MG63 (cell line): Measurements from ENCODE around the gene FOXN4. TPM values are rescaled to one million over a fixed set of nuclear protein-coding genes. Genes with fewer than 3 reads are reported as not detected.

Source experiments
- DNase-seq: peaks from one replicate; pipeline ENCODE4 v3.0.0-alpha.2; 2020
- H3K27me3 ChIP-seq: fragments of 250-450 bp; sonication (Bioruptor Pico); 2 replicates; pipeline ENCODE4 v1.5.1; 2020; ENCODE audit warnings: mild to moderate bottlenecking, moderate library complexity
- H3K36me3 ChIP-seq: fragments of 250-450 bp; sonication (Bioruptor Pico); 2 replicates; pipeline ENCODE4 v1.5.1; 2020; ENCODE audit warnings: mild to moderate bottlenecking, moderate library complexity
- H3K4me3 ChIP-seq: fragments of 250-450 bp; sonication (Bioruptor Pico); 2 replicates; pipeline ENCODE4 v1.5.1; 2020; ENCODE audit warnings: mild to moderate bottlenecking, moderate library complexity
- H3K9me3 ChIP-seq: fragments of 250-450 bp; sonication (Bioruptor Pico); 2 replicates; pipeline ENCODE4 v1.5.1; 2020; ENCODE audit warnings: mild to moderate bottlenecking, moderate library complexity
- total RNA-seq: library from RNA; depleted of rRNA; stranded (reverse); fragments of >200 nt; shearing (Covaris generic); gene quantifications from 2 replicates; pipeline ENCODE4 v1.2.3, GENCODE V29; 2014; ENCODE audit warnings: low replicate concordance; rRNA removed

FOXN4 gene, protein sequence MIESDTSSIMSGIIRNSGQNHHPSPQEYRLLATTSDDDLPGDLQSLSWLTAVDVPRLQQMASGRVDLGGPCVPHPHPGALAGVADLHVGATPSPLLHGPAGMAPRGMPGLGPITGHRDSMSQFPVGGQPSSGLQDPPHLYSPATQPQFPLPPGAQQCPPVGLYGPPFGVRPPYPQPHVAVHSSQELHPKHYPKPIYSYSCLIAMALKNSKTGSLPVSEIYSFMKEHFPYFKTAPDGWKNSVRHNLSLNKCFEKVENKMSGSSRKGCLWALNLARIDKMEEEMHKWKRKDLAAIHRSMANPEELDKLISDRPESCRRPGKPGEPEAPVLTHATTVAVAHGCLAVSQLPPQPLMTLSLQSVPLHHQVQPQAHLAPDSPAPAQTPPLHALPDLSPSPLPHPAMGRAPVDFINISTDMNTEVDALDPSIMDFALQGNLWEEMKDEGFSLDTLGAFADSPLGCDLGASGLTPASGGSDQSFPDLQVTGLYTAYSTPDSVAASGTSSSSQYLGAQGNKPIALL
- total RNA-seq: not detected in 2 replicates

- Histone ChIP-seq H3K4me3 (0 out of 2 replicates have a peak within 1 kb of the TSS, but pooled peaks have one; percentile 6), H3K36me3 (no peaks in the 10 kb centered on the region), H3K27me3 (peaks cover 32% of the 10 kb centered on the region), H3K9me3 (no peaks in the 10 kb centered on the region)
- DNase-seq: no peak
Observed at GRCh38 chr12:109308534-109309380, at the start of gene FOXN4. Gene FOXN4 (minus strand): TSS chr12:109309284. CDS start chr12:109308321, 963 bp downstream.

DNA sequence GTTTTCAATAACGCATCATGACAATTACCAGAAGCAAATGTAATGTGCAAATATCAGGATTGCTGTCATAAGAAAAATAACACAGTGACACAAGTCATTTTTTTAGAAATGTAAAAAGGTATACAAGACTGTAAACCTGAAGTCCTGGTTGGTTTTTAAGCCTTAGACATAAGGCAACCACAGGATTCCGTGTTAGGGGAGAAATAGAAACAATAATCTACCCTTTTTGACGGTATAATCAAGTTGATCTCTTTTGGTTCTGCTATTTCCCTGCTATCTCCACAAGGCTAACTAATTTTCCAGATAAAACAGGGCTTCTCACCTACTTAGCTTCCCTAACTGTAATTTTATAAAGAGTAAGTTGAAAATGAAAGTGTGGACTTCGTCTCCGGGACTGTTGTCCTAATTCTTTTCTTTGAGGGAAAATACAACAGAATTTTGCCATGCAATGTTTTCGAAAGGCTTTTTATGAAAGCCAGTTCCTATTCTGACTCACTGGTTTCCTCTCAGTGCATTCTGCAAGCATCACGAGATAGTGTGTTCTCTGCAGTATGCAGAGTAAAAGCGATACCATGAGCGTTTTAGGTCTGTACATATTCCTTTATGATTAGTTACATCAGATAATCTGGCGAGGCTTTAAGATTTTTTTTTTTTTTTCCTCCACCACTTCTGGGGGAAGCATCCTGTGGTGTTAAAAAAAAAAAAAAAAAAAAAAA, 49.2 kb upstream of the FOXN4 start:
- peaks cover 9% of the 10 kb centered on the region for H3K27me3 ChIP-seq
- H3K4me3 ChIP-seq: peak overlapping the region; percentile 31
- no peak for DNase-seq
- H3K9me3 ChIP-seq: no peaks in the 10 kb centered on the region
- H3K36me3 ChIP-seq: no peaks in the 10 kb centered on the region

DNA sequence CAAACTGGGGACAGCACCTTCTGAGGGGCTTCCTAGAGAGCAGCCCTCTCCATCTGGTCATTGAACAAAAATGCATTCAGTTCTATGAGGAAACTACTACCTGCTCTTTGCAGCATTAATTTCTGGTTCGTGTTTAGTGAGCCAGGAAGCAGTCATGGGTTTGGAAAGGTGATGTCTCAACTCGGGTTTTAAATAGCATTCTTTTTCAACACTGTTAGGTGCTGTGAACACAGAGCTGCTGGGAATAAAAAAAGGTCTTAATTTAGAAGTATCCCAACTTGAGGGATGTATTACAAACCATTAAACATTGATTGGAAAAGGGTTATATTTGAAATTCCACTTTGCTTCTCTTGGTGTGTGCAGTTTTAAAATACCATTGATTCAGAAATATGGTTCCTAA, 47.9 kb upstream of the FOXN4 start:
- no peaks in the 10 kb centered on the region for H3K9me3 ChIP-seq
- no peaks in the 10 kb centered on the region for H3K36me3 ChIP-seq
- peaks cover 9% of the 10 kb centered on the region for H3K27me3 ChIP-seq
- no peak for DNase-seq
- H3K4me3 ChIP-seq: no peak overlapping the region

DNA sequence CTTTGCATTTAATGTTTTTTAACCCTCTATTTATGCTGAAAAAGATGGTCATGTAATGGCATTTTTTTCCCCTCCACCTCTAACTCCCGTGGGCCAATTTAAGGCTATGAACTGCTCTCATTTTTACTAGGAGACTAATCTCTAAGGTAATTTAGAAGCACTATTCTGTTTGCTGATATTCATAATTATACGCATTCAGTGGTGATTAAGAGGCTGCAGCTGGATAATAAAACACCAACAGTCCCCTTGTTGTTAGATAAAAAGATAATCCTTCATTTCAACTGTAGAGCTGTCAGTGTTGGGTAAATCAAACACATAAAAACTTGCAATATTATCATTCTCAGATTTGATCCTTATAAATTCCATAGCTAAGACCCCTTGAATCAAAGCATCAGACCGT, 47.5 kb upstream of the FOXN4 start:
- DNase-seq: no peak
- no peak overlapping the region for H3K4me3 ChIP-seq
- no peaks in the 10 kb centered on the region for H3K9me3 ChIP-seq
- peaks cover 9% of the 10 kb centered on the region for H3K27me3 ChIP-seq
- H3K36me3 ChIP-seq: no peaks in the 10 kb centered on the region

- Histone ChIP-seq H3K4me3 (no peak overlapping the region), H3K36me3 (no peaks in the 10 kb centered on the region), H3K9me3 (no peaks in the 10 kb centered on the region), H3K27me3 (peaks cover 8% of the 10 kb centered on the region)
- no peak for DNase-seq
Observed at GRCh38 chr12:109352184-109352583, 43.1 kb upstream of the FOXN4 start.

DNA sequence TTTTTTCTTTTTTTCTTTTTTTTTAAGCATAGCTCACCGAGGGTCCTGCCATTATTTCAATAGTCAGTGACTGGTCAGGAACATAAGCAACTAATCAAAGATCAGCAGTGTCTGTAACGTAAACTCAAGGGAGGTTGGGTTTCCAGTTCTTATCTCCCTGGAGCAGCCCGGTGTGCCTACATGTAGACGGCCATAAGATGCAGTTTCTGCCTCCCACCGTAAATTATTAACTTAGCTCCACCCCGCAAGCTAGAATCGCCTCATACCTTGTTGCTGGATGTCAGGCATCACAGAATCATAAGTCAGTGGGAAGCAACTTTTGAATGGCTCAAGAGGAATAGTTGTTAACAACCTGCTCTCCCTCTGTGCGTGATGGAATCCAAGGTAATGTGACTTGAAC, 38.5 kb upstream of the FOXN4 start, which contains the start of gene MYO1H:
Gene MYO1H, plus strand, starts transcription at position 312 of the 400 bp plus-strand sequence. Its CDS starts 61 bp downstream, at position 373.
- Histone ChIP-seq H3K9me3 (no peaks in the 10 kb centered on the region), H3K4me3 (no peak within 1 kb of the TSS), H3K36me3 (no peaks in the 10 kb centered on the region), H3K27me3 (peaks cover 6% of the 10 kb centered on the region)
- no peak for DNase-seq

DNA sequence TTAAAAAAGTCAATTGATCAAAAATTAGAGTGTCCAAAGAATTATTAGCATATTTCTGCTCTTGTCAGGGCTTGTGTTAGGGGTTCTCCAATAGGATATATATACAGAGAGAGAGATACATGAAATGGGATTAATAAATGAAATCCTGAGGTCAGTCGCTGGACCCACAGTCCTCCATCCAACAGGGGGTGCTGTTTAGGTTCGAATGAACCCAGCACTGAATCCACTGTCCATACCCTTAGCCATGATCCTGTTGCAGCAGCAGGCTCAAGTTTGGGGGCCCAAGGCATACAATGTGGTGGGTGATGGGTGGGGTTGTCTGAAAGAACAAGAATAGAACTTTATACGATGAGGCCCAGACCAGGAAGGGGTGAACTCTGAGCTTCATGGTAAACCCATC, 37.8 kb upstream of the FOXN4 start:
- Histone ChIP-seq H3K4me3 (no peak overlapping the region), H3K27me3 (peaks cover 6% of the 10 kb centered on the region), H3K9me3 (no peaks in the 10 kb centered on the region), H3K36me3 (no peaks in the 10 kb centered on the region)
- no peak for DNase-seq

GRCh38 chr12:109345428-109345827, 36.3 kb upstream of the FOXN4 start:
- Histone ChIP-seq H3K4me3 (no peak overlapping the region), H3K36me3 (no peaks in the 10 kb centered on the region), H3K9me3 (no peaks in the 10 kb centered on the region), H3K27me3 (peaks cover 2% of the 10 kb centered on the region; the same call in 1 of the 2 replicates)
- no peak for DNase-seq

- DNase-seq: no peak
- H3K4me3 ChIP-seq: no peak overlapping the region
- H3K36me3 ChIP-seq: no peaks in the 10 kb centered on the region
Observed at GRCh38 chr12:109343677-109344076, 34.6 kb upstream of the FOXN4 start.

DNA sequence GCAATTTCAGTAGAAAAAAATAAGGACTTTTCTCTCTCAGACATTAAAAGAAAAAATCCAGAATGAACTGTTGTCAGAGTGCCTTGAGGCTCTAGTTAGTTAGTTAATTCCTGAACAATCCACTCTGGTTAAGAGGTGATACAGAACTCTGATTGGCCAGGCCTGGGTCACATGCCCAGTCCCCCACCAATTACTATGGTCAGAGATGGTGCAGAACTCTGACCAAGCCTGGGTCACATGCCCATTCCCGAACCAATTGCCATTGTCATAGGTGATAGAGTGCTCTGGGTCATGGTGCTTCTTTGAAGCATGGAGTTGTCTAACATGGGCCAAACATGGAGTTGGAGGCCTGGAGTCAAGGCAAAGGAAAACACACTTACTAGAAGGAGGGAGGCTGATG, 27.5 kb upstream of the FOXN4 start:
- Histone ChIP-seq H3K27me3 (no peaks in the 10 kb centered on the region), H3K36me3 (no peaks in the 10 kb centered on the region), H3K4me3 (no peak overlapping the region), H3K9me3 (no peaks in the 10 kb centered on the region)
- no peak for DNase-seq

More at GRCh38 chr12:109343677-109344076, 34.6 kb upstream of the FOXN4 start:
- H3K9me3 ChIP-seq: no peaks in the 10 kb centered on the region
- peaks cover 2% of the 10 kb centered on the region; the same call in 1 of the 2 replicates for H3K27me3 ChIP-seq

DNA sequence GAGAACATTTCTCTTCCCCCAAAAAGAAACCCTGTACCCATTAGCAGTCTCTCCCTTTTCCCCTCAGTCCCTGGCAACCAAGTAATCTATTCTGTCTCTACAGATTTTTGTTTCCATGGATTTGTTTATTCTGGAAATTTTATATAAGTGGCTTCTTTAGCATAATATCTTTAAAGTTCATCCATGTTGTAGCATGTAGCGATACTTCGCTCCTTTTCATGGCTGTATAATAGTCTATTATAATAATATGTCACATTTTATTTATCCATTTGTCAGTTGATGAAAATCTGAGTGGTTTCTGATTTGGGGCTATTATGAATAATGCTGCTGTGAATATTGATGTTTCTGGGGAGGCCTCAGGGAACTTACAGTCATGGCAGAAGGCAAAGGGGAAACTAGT, 25.8 kb upstream of the FOXN4 start:
- Histone ChIP-seq H3K27me3 (no peaks in the 10 kb centered on the region), H3K36me3 (no peaks in the 10 kb centered on the region), H3K4me3 (no peak overlapping the region), H3K9me3 (no peaks in the 10 kb centered on the region)
- no peak for DNase-seq

DNA sequence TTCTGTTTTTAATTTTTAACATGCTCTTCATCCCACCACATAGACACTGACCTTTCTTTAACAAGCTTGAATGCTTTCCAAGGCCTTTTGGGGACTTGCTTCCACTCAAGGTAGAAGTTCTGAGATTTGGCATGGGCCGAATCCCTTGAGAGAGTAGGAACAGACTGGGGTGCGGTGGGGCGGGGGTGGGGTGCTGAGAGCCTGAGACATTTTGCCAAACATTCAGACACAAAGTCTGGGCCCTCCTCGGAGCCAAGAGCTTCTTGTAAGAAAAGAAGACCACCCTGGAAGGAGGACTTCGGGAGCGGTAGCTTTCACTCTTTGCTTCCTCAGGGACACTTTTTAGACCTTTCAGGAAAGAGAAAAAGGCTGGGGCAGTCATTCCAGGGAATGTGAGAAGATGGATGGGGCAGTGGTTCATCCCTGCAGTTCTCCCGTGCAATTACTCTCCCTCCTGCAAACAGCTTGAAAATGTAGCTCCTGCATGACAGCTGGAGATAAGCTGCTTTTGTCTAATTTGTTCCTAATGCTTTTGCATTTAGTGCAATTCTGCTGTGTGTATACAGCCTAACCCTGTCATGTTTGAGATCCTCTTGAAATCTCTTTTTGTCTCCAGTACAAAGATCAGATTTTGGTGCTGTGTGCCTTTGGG, 22.3 kb upstream of the FOXN4 start:
- H3K9me3 ChIP-seq: no peaks in the 10 kb centered on the region
- DNase-seq: no peak
- H3K36me3 ChIP-seq: no peaks in the 10 kb centered on the region
- H3K4me3 ChIP-seq: no peak overlapping the region
- H3K27me3 ChIP-seq: peaks cover 4% of the 10 kb centered on the region; the same call in 1 of the 2 replicates

DNA sequence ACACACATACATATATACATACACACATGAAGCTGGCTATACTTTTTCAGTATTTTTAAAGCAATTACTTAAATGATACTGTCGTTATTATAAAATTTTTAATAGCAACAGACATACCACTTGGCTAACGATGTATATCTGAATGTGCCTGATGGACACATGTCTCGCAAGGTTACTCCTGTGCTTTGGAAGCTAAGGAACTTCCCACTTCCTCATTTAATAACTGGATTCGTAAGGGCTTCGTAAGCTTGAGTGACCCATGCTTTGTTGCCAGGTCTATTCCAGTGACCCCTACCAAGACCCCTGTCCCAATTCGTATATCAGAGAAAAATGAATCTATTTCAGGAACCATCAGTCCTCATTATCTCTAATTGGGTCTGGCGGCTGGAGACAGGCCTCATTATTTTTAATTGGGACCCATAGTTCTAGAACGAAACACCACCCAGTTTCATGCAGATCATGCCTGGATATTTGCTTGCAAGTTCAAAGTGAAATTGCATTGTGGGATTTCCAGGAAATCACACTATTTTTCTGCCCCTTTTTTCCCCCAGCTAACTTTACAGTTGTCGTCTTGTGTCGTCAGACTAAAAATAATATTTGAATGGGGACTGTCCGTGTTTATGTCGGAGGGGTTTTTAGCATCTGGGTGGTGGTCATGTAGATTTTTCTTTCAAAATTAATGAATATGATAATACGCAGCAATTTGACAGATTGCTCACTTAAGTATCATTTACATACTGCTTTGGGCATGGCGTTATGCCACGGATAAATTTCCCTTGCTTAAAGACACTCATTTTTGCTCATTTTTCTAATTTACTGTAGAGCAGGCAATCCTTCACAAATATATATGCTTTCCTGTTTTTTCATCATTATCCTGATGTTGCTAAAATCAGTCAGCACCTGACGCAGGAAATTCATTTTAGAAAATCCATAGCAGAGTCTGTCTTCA, 21.5 kb upstream of the FOXN4 start:
- Histone ChIP-seq H3K4me3 (no peak overlapping the region), H3K36me3 (no peaks in the 10 kb centered on the region), H3K9me3 (no peaks in the 10 kb centered on the region), H3K27me3 (peaks cover 4% of the 10 kb centered on the region; the same call in 1 of the 2 replicates)
- no peak for DNase-seq

GRCh38 chr12:109329686-109330085, 20.6 kb upstream of the FOXN4 start:
- no peak for DNase-seq
- no peaks in the 10 kb centered on the region for H3K9me3 ChIP-seq
- no peak overlapping the region for H3K4me3 ChIP-seq
- H3K27me3 ChIP-seq: peaks cover 4% of the 10 kb centered on the region; the same call in 1 of the 2 replicates
- no peaks in the 10 kb centered on the region for H3K36me3 ChIP-seq

- Histone ChIP-seq H3K27me3 (peaks cover 4% of the 10 kb centered on the region; the same call in 1 of the 2 replicates), H3K9me3 (no peaks in the 10 kb centered on the region), H3K36me3 (no peaks in the 10 kb centered on the region), H3K4me3 (no peak overlapping the region)
- no peak for DNase-seq
Observed at GRCh38 chr12:109329003-109329402, 19.9 kb upstream of the FOXN4 start.
